AG04450 (cell line): ENCODE data around the gene PBLD. TPM values are rescaled to one million over a fixed set of nuclear protein-coding genes. Genes with fewer than 3 reads are reported as not detected.
"Not testable (repeated sequence)": the region's sequence is repeated elsewhere in the genome, so short reads cannot be mapped to it uniquely, and the experiment has no call there.

ENCODE experiments used
- CTCF ChIA-PET: fragments of 300-600, 350-600 bp; formaldehyde crosslinking; extraction: SDS; loops from one replicate; lab custom pipeline; 2022; ENCODE audit warnings: antibody characterized with exemption, inconsistent platforms; lab: Charles Lee
- POLR2A ChIA-PET: fragments of 350-600 bp; formaldehyde crosslinking; extraction: SDS; loops from one replicate; lab custom pipeline; 2021; ENCODE audit warnings: antibody characterized with exemption, inconsistent platforms; lab: Yijun Ruan, JAX
- DNase-seq: peaks from one replicate; pipeline ENCODE4 v3.0.0-alpha.2; 2011; ENCODE audit warnings: low read depth, low spot score
- H3K27ac ChIP-seq: one replicate; pipeline ENCODE4 v1.5.1; 2012; ENCODE audit warnings: low read depth, low read length, control low read depth
- H3K27me3 ChIP-seq: one replicate; pipeline ENCODE4 v1.6.0; 2012; ENCODE audit warnings: low read length; ENCODE audit not compliant: control insufficient read depth, insufficient read depth
- H3K4me3 ChIP-seq: 2 replicates; pipeline ENCODE4 v1.5.1; 2011; ENCODE audit warnings: mild to moderate bottlenecking, low read depth, low read length, control low read depth
- H3K9me3 ChIP-seq: 2 replicates; pipeline ENCODE4 v1.5.1; 2012; ENCODE audit warnings: low read length; ENCODE audit not compliant: control insufficient read depth, insufficient read depth
- polyA plus RNA-seq: library from polyadenylated mRNA; depleted of rRNA; stranded (reverse); fragments of >200 nt; gene quantifications from 2 replicates; pipeline ENCODE4 v1.2.3, GENCODE V29; 2011
- TF ChIP-seq, protein P1 (sequence below): IDR thresholded peaks from 2 replicates; pipeline ENCODE4 v1.5.1; 2011; ENCODE audit warnings: low read depth, low read length, control low read depth, inconsistent platforms

PBLD gene
- polyA plus RNA-seq, 1 experiment: 1.2 TPM

DNA sequence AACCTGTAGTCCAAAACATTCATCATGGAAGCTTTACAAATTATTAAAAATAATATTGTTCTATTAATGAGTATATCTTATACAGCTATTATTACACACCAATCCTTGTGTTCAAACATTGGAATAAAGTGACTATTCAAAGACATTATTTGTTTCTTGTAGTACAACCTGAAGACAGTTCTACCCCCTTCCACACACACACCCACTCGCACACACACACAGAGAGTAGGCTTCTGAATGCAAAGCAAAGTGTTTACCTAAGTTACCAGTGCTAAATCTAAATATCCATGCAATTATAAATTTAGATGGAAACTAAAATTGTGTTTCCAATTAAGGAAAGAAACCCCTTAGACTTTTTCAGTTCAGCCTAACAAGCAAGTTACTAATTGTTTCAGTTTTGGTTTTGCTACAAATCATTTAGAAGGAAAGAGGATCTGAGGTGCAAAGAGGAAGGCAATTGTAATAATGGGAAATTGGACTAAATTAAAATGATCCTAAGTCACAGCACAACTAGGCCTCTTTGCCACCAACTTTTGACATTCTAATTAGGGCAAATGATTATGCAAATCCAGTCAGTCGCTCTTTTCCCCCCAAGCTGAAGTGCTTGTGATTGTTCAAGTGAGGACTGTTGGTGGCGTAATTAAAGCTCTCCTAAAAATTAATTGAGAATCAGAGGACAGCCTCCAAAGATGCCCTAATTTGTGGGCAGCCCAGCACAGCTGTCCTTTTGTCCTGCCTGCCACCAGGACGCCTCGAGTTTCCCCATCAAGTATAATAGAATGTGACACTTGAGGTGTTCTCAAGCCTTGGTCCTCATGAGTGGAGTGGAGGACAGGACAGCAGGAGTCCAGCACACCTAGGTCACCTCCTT, 80.9 kb downstream of the PBLD start:
- H3K27ac ChIP-seq: no peak overlapping the region
- H3K27me3 ChIP-seq: peaks cover 26% of the 10 kb centered on the region
- H3K4me3 ChIP-seq: no peak overlapping the region
- no peak for DNase-seq
- no peaks in the 10 kb centered on the region for H3K9me3 ChIP-seq
- ChIA-PET CTCF (interaction anchor here (1.2 kb wide), 1 partner anchor 21 kb away, joined by 3 read pairs; no protein-coding TSS in a partner anchor), POLR2A (no interaction called here)
- TF ChIP-seq, protein P1, sequence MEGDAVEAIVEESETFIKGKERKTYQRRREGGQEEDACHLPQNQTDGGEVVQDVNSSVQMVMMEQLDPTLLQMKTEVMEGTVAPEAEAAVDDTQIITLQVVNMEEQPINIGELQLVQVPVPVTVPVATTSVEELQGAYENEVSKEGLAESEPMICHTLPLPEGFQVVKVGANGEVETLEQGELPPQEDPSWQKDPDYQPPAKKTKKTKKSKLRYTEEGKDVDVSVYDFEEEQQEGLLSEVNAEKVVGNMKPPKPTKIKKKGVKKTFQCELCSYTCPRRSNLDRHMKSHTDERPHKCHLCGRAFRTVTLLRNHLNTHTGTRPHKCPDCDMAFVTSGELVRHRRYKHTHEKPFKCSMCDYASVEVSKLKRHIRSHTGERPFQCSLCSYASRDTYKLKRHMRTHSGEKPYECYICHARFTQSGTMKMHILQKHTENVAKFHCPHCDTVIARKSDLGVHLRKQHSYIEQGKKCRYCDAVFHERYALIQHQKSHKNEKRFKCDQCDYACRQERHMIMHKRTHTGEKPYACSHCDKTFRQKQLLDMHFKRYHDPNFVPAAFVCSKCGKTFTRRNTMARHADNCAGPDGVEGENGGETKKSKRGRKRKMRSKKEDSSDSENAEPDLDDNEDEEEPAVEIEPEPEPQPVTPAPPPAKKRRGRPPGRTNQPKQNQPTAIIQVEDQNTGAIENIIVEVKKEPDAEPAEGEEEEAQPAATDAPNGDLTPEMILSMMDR: no peak

DNA sequence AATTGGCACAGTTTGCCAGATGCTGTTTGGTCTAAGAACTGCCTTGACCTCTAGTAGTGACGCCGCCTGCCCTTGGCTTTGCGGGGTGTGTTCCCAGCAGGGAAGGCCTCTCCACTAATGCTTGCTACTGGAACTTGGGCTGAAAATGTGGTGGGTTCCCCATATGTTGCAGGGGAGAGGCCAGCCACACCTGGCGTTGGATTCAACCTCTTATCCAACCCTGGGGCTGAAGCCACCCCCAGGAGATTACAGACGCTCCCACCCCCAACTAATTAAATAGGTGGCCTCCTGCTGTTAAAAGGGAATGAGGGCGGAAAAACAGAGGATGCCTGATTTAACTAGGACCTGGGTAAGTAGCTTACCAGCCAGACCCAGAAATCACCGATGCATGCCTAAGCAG, 81.6 kb downstream of the PBLD start:
- POLR2A ChIA-PET: no interaction called here
- CTCF ChIA-PET: no interaction called here
- no peak for DNase-seq
- Histone ChIP-seq H3K9me3 (no peaks in the 10 kb centered on the region), H3K27ac (no peak overlapping the region), H3K27me3 (peaks cover 26% of the 10 kb centered on the region), H3K4me3 (no peak overlapping the region)
- TF ChIP-seq, protein P1: no peak

DNA sequence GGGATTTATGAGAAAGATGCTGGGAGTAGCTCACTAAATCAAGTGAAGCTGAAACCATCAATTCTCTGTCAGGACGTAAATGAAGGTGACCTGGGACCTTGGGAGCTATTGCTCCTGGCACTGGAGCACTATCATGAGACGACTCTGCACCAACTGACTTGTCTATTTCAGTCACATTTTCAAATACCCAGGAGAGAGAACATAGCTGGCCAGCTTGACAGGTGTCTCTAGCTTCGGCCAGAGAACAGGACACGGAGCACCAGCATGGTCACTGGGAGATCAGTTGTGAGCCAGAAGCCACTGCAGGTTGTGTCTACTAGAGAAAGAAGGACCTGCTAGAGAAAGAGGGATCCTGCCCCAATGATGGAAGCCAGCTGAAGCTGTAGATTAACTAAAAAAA, 83.4 kb downstream of the PBLD start:
- TF ChIP-seq, protein P1: no peak
- Histone ChIP-seq H3K9me3 (no peaks in the 10 kb centered on the region), H3K27ac (no peak overlapping the region), H3K27me3 (peaks cover 24% of the 10 kb centered on the region), H3K4me3 (no peak overlapping the region)
- DNase-seq: no peak
- ChIA-PET POLR2A (no interaction called here), CTCF (interaction anchor here (1.2 kb wide), 1 partner anchor 52 kb away, joined by 4 read pairs; no protein-coding TSS in a partner anchor)

DNA sequence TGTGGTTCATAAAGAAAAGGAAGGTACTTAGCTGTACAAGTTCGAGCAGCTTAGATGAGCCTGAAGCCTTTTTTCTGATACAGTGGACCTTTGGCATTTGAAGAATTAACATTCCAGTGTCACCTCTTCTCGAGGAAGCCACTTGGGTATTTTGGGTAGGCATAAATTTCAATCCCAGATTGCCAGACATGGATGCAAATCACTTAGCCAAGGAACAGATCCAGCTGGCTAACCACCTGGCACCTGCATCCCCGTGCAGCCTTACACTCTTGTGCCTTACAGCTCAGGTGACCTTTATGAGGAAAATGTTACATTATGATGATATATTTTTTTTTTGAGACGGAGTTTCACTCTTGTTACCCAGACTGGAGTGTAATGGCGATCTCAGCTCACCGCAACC, 84.8 kb downstream of the PBLD start:
- H3K27ac ChIP-seq: no peak overlapping the region
- ChIA-PET POLR2A (interaction anchor here (0.6 kb wide), 1 partner anchor 64 kb away, joined by 4 read pairs; no protein-coding TSS in a partner anchor), CTCF (no interaction called here)
- H3K27me3 ChIP-seq: peaks cover 15% of the 10 kb centered on the region
- H3K9me3 ChIP-seq: no peaks in the 10 kb centered on the region
- no peak overlapping the region for H3K4me3 ChIP-seq
- DNase-seq: no peak
- TF ChIP-seq, protein P1: no peak

DNA sequence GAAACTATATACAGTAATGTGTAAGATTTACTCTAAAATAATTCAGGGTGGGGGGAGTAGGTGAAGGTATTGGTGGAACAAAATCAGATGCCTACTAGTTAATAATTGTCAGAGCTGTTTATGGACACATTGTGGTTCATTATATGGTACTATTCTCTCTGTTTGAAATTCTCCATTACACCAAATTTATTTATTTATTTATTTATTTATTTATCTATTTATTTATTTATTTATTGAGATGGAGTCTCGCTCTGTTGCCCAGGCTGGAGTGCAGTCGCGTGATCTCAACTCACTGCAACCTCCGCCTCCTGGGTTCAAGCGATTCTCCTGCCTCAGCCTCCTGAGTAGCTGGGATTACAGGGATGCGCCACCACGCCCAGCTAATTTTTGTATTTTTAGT, 86.3 kb downstream of the PBLD start:
- CTCF ChIA-PET, H3K27me3 ChIP-seq, POLR2A ChIA-PET, DNase-seq, H3K9me3 ChIP-seq, H3K27ac ChIP-seq, H3K4me3 ChIP-seq: not testable (repeated sequence)
